T-helper 1 cell treated with Interleukin-12 subunit alpha and Interleukin-12 subunit beta and Interleukin-4 antibody, amounts not matched to agents 30 μg/mL and 1 μg/mL, for 36 hours (primary cell): ENCODE results near the gene RXRA.

Source experiments
- H3K27ac Mint-ChIP-seq: one replicate; pipeline ENCODE4 v1.8.0; 2021; ENCODE audit warnings: mild to moderate bottlenecking, mixed read lengths
- H3K27me3 Mint-ChIP-seq: one replicate; pipeline ENCODE4 v1.8.0; 2021; ENCODE audit warnings: low read depth, mixed read lengths
- H3K36me3 Mint-ChIP-seq: one replicate; pipeline ENCODE4 v1.8.0; 2021; ENCODE audit warnings: low read depth, mixed read lengths
- H3K4me1 Mint-ChIP-seq: one replicate; pipeline ENCODE4 v1.8.0; 2021; ENCODE audit warnings: low read depth, mixed read lengths
- H3K4me3 Mint-ChIP-seq: one replicate; pipeline ENCODE4 v1.8.0; 2021; ENCODE audit warnings: mild to moderate bottlenecking, moderate library complexity, mixed read lengths
- H3K9me3 Mint-ChIP-seq: one replicate; pipeline ENCODE4 v1.8.0; 2021; ENCODE audit warnings: mixed read lengths

RXRA gene

GRCh38 chr9:134385915-134386314 lies 59.7 kb downstream of the RXRA start:
- Mint-ChIP-seq H3K4me1 (peaks cover 9% of the 10 kb centered on the region), H3K4me3 (no peak overlapping the region), H3K27me3 (peaks cover 7% of the 10 kb centered on the region)

GRCh38 chr9:134386951-134387831 lies 60.9 kb downstream of the RXRA start:
- Mint-ChIP-seq H3K27ac (no peak overlapping the region), H3K9me3 (no peaks in the 10 kb centered on the region), H3K27me3 (peaks cover 7% of the 10 kb centered on the region), H3K4me3 (no peak overlapping the region), H3K4me1 (peaks cover 16% of the 10 kb centered on the region), H3K36me3 (no peaks in the 10 kb centered on the region)

More at GRCh38 chr9:134385915-134386314, 59.7 kb downstream of the RXRA start:
- no peaks in the 10 kb centered on the region for H3K36me3 Mint-ChIP-seq
- H3K27ac Mint-ChIP-seq, result no peak overlapping the region
- no peaks in the 10 kb centered on the region for H3K9me3 Mint-ChIP-seq

GRCh38 chr9:134388289-134388808 lies 62.1 kb downstream of the RXRA start:
- Mint-ChIP-seq H3K4me1 (peaks cover 19% of the 10 kb centered on the region), H3K9me3 (no peaks in the 10 kb centered on the region), H3K27ac (no peak overlapping the region), H3K27me3 (peaks cover 7% of the 10 kb centered on the region), H3K4me3 (no peak overlapping the region), H3K36me3 (no peaks in the 10 kb centered on the region)

- H3K9me3 Mint-ChIP-seq, result peaks cover 3% of the 10 kb centered on the region
- H3K27me3 Mint-ChIP-seq, result peaks cover 11% of the 10 kb centered on the region
- no peak overlapping the region for H3K27ac Mint-ChIP-seq
- no peak overlapping the region for H3K4me3 Mint-ChIP-seq
- peaks cover 2% of the 10 kb centered on the region for H3K36me3 Mint-ChIP-seq
- H3K4me1 Mint-ChIP-seq, result peaks cover 23% of the 10 kb centered on the region
Observed at GRCh38 chr9:134388976-134389375, 62.7 kb downstream of the RXRA start.

GRCh38 chr9:134389642-134390041 lies 63.4 kb downstream of the RXRA start:
- Mint-ChIP-seq H3K27ac (no peak overlapping the region), H3K4me1 (peaks cover 23% of the 10 kb centered on the region), H3K9me3 (peaks cover 5% of the 10 kb centered on the region)

GRCh38 chr9:134390537-134390936 lies 64.3 kb downstream of the RXRA start:
- Mint-ChIP-seq H3K4me1 (peaks cover 23% of the 10 kb centered on the region), H3K9me3 (peaks cover 5% of the 10 kb centered on the region), H3K27me3 (peaks cover 14% of the 10 kb centered on the region), H3K27ac (peak overlapping the region; percentile 68), H3K4me3 (no peak overlapping the region), H3K36me3 (peaks cover 5% of the 10 kb centered on the region)

More at GRCh38 chr9:134389642-134390041, 63.4 kb downstream of the RXRA start:
- H3K27me3 Mint-ChIP-seq, result peaks cover 14% of the 10 kb centered on the region
- H3K4me3 Mint-ChIP-seq, result no peak overlapping the region
- peaks cover 5% of the 10 kb centered on the region for H3K36me3 Mint-ChIP-seq

- H3K4me3 Mint-ChIP-seq, result peak overlapping the region; percentile 56
- peaks cover 5% of the 10 kb centered on the region for H3K36me3 Mint-ChIP-seq
- H3K9me3 Mint-ChIP-seq, result peaks cover 5% of the 10 kb centered on the region
- peaks cover 14% of the 10 kb centered on the region for H3K27me3 Mint-ChIP-seq
- H3K27ac Mint-ChIP-seq, result peak overlapping the region; percentile 55
- H3K4me1 Mint-ChIP-seq, result peaks cover 23% of the 10 kb centered on the region
Observed at GRCh38 chr9:134390947-134391318, 64.7 kb downstream of the RXRA start.

- Mint-ChIP-seq H3K4me3 (peak overlapping the region; percentile 56), H3K27ac (peak overlapping the region; percentile 55), H3K27me3 (peaks cover 14% of the 10 kb centered on the region), H3K36me3 (peaks cover 5% of the 10 kb centered on the region), H3K9me3 (peaks cover 5% of the 10 kb centered on the region), H3K4me1 (peaks cover 28% of the 10 kb centered on the region)
Observed at GRCh38 chr9:134391319-134392231, 65.3 kb downstream of the RXRA start.

- Mint-ChIP-seq H3K4me3 (no peak overlapping the region), H3K36me3 (peaks cover 5% of the 10 kb centered on the region), H3K27ac (no peak overlapping the region), H3K4me1 (peaks cover 36% of the 10 kb centered on the region), H3K27me3 (peaks cover 13% of the 10 kb centered on the region), H3K9me3 (peaks cover 5% of the 10 kb centered on the region)
Observed at GRCh38 chr9:134392900-134393299, 66.6 kb downstream of the RXRA start.

- H3K9me3 Mint-ChIP-seq, result peaks cover 5% of the 10 kb centered on the region
- no peak overlapping the region for H3K27ac Mint-ChIP-seq
- no peak overlapping the region for H3K4me3 Mint-ChIP-seq
- peaks cover 36% of the 10 kb centered on the region for H3K4me1 Mint-ChIP-seq
- H3K27me3 Mint-ChIP-seq, result peaks cover 6% of the 10 kb centered on the region
- H3K36me3 Mint-ChIP-seq, result peaks cover 5% of the 10 kb centered on the region
Observed at GRCh38 chr9:134393582-134394280, 67.5 kb downstream of the RXRA start.

- Mint-ChIP-seq H3K27ac (no peak overlapping the region), H3K9me3 (peaks cover 11% of the 10 kb centered on the region), H3K36me3 (peaks cover 7% of the 10 kb centered on the region), H3K27me3 (peaks cover 6% of the 10 kb centered on the region), H3K4me3 (no peak overlapping the region), H3K4me1 (peaks cover 36% of the 10 kb centered on the region)
Observed at GRCh38 chr9:134395002-134395517, 68.8 kb downstream of the RXRA start.

GRCh38 chr9:134395737-134396257 lies 69.5 kb downstream of the RXRA start:
- Mint-ChIP-seq H3K4me3 (no peak overlapping the region), H3K4me1 (peaks cover 30% of the 10 kb centered on the region), H3K36me3 (peaks cover 7% of the 10 kb centered on the region), H3K27ac (peak overlapping the region; percentile 26), H3K9me3 (peaks cover 11% of the 10 kb centered on the region), H3K27me3 (peaks cover 6% of the 10 kb centered on the region)

- Mint-ChIP-seq H3K36me3 (peaks cover 7% of the 10 kb centered on the region), H3K27ac (peak overlapping the region; percentile 63), H3K9me3 (peaks cover 11% of the 10 kb centered on the region), H3K4me3 (peak overlapping the region; percentile 50), H3K27me3 (peaks cover 6% of the 10 kb centered on the region), H3K4me1 (peaks cover 25% of the 10 kb centered on the region)
Observed at GRCh38 chr9:134396258-134396742, 70.0 kb downstream of the RXRA start.
